ENCODE data around the gene PRMT1.
A peak's percentile ranks its signal among the peaks of the same experiment; 100 is the strongest.

Gene PRMT1

DNA sequence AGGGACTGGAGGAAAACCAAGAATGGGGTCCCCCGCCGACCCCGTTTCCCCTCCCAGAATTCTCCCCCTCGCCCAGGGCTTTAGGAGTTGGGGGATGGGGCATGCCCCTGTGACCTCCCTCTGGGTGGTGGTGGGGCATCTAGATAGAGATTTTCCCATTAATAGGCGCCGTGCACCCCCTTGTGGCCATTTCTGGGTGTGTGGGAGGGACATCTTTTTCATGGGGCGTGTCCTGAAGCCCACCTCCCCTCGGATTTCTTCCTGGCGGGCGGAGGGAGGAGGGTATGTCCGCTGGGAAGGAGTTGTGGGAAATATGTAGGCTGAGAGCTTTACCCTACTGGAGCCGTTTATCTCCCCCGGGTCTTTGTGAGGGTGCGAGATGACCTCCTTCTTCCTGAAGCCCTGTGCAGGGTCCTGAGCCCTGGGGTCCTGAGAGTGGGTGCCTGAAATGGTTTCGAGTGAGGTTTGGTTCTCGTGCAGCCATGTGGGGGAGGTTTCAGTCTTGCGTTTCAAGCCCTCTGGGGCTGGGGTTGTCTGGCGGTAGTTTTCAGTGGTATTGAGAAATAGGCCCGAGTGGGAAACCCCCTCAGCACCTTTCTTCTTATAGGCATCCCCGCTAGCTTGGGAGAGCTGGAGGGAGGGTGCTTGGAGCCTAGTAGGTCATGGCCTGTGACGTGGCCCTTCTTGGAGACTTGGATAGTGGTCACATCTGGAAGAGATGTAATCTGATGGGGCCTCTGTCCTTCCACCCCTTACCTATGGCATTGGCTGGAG, 1.0 kb downstream of the PRMT1 start:
- peak overlapping the region; percentile 100 for H3K18ac ChIP-seq (ENCODE audit: low read length)
- no peaks in the 10 kb centered on the region for H3K9me3 ChIP-seq (replicated peaks in 1 of 2; ENCODE audit: control insufficient read depth in 2 of 2, insufficient read depth in 1 of 2, low read depth in 1 of 2, low read length in 2 of 2)
- peak overlapping the region; percentile 81 for H2AFZ ChIP-seq (ENCODE audit: low read length)
- peaks cover 18 to 42% of the 10 kb centered on the region in 2 donors for H3K36me3 ChIP-seq (replicated peaks in 1 of 2; ENCODE audit: control insufficient read depth in 2 of 2, insufficient read depth in 2 of 2, low read length in 2 of 2)
- H4K91ac ChIP-seq (ENCODE audit: low read depth, low read length, poor library complexity): no peak overlapping the region
- peak overlapping the region; percentile 99 for H2BK5ac ChIP-seq (ENCODE audit: low read length)
- no peak overlapping the region for H2BK15ac ChIP-seq (ENCODE audit: low read length)
- H3K4me2 ChIP-seq (ENCODE audit: insufficient read depth, low read length, poor library complexity, severe bottlenecking): peak overlapping the region; percentile 60
- no peaks in the 10 kb centered on the region for H3K27me3 ChIP-seq (ENCODE audit: control insufficient read depth in 3 of 3, insufficient read depth in 3 of 3, low read depth in 1 of 3, low read length in 3 of 3)
- peak overlapping the region; percentile 98 to 99 for H3K4me3 ChIP-seq (ENCODE audit: low read length in 2 of 2)
- H3K4me1 ChIP-seq (ENCODE audit: control insufficient read depth in 2 of 2, insufficient read depth in 1 of 2, low read depth in 1 of 2, low read length in 2 of 2): peaks cover 17 to 21% of the 10 kb centered on the region in 2 donors
- H3K79me1 ChIP-seq (ENCODE audit: low read depth, low read length): peaks cover 13% of the 10 kb centered on the region
- H3K9ac ChIP-seq (ENCODE audit: low read depth, low read length, poor library complexity): peak overlapping the region; percentile 76
- H4K8ac ChIP-seq (ENCODE audit: low read depth, low read length): no peak overlapping the region
- H2BK12ac ChIP-seq (ENCODE audit: low read length): no peak overlapping the region
- peak overlapping the region; percentile 100 for H2AK5ac ChIP-seq (ENCODE audit: low read depth, low read length)
- WGBS, 2 donors (ENCODE audit: extremely low coverage in 2 of 2, insufficient read length in 2 of 2, insufficient replicate concordance in 1 of 2): no CpG with 5 or more reads among the region's 21 CpGs
- peak; percentile 93 for DNase-seq (ENCODE audit: low spot score)
- peak overlapping the region; percentile 99 for H3K4ac ChIP-seq (ENCODE audit: low read length)
- peak overlapping the region; percentile 87 for H2BK120ac ChIP-seq (ENCODE audit: low read depth, low read length)
- peak overlapping the region; percentile 97 for H3K27ac ChIP-seq (replicated peaks; ENCODE audit: low read length)
- H3K14ac ChIP-seq (ENCODE audit: low read length): no peak overlapping the region
- H3K23ac ChIP-seq (ENCODE audit: low read depth, low read length, poor library complexity): no peak overlapping the region

DNA sequence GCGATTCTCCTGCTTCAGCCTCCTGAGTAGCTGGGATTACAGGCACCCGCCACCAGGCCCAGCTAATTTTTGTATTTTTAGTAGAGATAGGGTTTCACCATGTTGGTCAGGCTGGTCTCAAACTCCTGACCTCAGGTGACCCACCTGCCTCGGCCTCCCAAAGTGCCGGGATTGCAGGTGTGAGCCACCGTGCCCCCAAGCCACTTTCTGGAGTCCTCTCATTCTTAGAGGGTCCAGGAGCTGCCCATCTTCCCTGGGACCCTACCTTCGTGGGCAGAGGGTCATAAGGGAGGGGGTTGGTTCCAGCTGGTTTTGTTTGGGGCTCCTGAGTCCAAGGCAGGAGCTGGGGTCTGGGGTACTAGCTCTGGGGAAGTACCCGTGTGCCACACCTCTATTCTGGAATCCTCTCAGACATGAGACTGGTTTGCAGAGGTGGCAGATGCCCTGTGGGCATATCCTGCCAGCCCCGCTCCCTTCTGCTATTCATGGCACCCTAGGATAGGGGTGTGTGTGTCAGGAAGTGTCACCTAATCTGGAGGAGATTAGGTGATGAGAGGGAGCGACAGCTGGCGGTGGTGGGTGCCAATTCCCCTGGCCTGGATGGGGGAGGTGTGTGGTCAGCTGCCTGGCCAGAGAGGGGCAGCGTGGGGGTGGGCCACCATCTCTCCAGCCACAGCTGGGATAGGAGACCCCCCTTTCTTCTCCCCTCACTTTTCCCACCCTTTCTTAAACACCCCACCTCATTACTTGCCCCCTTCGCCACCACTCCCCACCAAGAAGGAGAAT, 2.1 kb downstream of the PRMT1 start:
- H2BK5ac ChIP-seq (ENCODE audit: low read length): no peak overlapping the region
- no peak overlapping the region for H3K14ac ChIP-seq (ENCODE audit: low read length)
- H4K91ac ChIP-seq (ENCODE audit: low read depth, low read length, poor library complexity): no peak overlapping the region
- H3K4me2 ChIP-seq (ENCODE audit: insufficient read depth, low read length, poor library complexity, severe bottlenecking): peak overlapping the region; percentile 76
- H3K4me3 ChIP-seq (ENCODE audit: low read length in 2 of 2): peak overlapping the region in 1 of 2 donors; percentile 21
- peak overlapping the region; percentile 81 for H3K27ac ChIP-seq (replicated peaks; ENCODE audit: low read length)
- peak overlapping the region; percentile 89 for H2AK5ac ChIP-seq (ENCODE audit: low read depth, low read length)
- no peak overlapping the region for H4K8ac ChIP-seq (ENCODE audit: low read depth, low read length)
- no peak overlapping the region for H2AFZ ChIP-seq (ENCODE audit: low read length)
- H3K4me1 ChIP-seq (ENCODE audit: control insufficient read depth in 2 of 2, insufficient read depth in 1 of 2, low read depth in 1 of 2, low read length in 2 of 2): peaks cover 17 to 21% of the 10 kb centered on the region in 2 donors
- peaks cover 24 to 46% of the 10 kb centered on the region in 2 donors for H3K36me3 ChIP-seq (replicated peaks in 1 of 2; ENCODE audit: control insufficient read depth in 2 of 2, insufficient read depth in 2 of 2, low read length in 2 of 2)
- no peak overlapping the region for H3K4ac ChIP-seq (ENCODE audit: low read length)
- no peaks in the 10 kb centered on the region for H3K27me3 ChIP-seq (ENCODE audit: control insufficient read depth in 3 of 3, insufficient read depth in 3 of 3, low read depth in 1 of 3, low read length in 3 of 3)
- H2BK12ac ChIP-seq (ENCODE audit: low read length): no peak overlapping the region
- H2BK120ac ChIP-seq (ENCODE audit: low read depth, low read length): no peak overlapping the region
- peak overlapping the region; percentile 44 for H3K18ac ChIP-seq (ENCODE audit: low read length)
- H3K23ac ChIP-seq (ENCODE audit: low read depth, low read length, poor library complexity): no peak overlapping the region
- peaks cover 19% of the 10 kb centered on the region for H3K79me1 ChIP-seq (ENCODE audit: low read depth, low read length)
- no peaks in the 10 kb centered on the region for H3K9me3 ChIP-seq (replicated peaks in 1 of 2; ENCODE audit: control insufficient read depth in 2 of 2, insufficient read depth in 1 of 2, low read depth in 1 of 2, low read length in 2 of 2)
- peak overlapping the region; percentile 30 for H3K9ac ChIP-seq (ENCODE audit: low read depth, low read length, poor library complexity)
- WGBS, 2 donors (ENCODE audit: extremely low coverage in 2 of 2, insufficient read length in 2 of 2, insufficient replicate concordance in 1 of 2): no CpG with 5 or more reads among the region's 12 CpGs
- H2BK15ac ChIP-seq (ENCODE audit: low read length): no peak overlapping the region
- DNase-seq (ENCODE audit: low spot score): no peak

GRCh38 chr19:49679771-49680413, 2.8 kb downstream of the PRMT1 start:
- peaks cover 17 to 21% of the 10 kb centered on the region in 2 donors for H3K4me1 ChIP-seq (ENCODE audit: control insufficient read depth in 2 of 2, insufficient read depth in 1 of 2, low read depth in 1 of 2, low read length in 2 of 2)
- H2BK120ac ChIP-seq (ENCODE audit: low read depth, low read length): no peak overlapping the region
- no peak overlapping the region for H2BK12ac ChIP-seq (ENCODE audit: low read length)
- peak overlapping the region; percentile 45 for H2BK15ac ChIP-seq (ENCODE audit: low read length)
- H3K4me3 ChIP-seq (ENCODE audit: low read length in 2 of 2): peak overlapping the region in 1 of 2 donors; percentile 16
- no peak overlapping the region for H4K91ac ChIP-seq (ENCODE audit: low read depth, low read length, poor library complexity)
- peak overlapping the region; percentile 72 for H3K9ac ChIP-seq (ENCODE audit: low read depth, low read length, poor library complexity)
- H3K36me3 ChIP-seq (replicated peaks in 1 of 2; ENCODE audit: control insufficient read depth in 2 of 2, insufficient read depth in 2 of 2, low read length in 2 of 2): peaks cover 30 to 53% of the 10 kb centered on the region in 2 donors
- H3K79me1 ChIP-seq (ENCODE audit: low read depth, low read length): peaks cover 21% of the 10 kb centered on the region
- H3K9me3 ChIP-seq (replicated peaks in 1 of 2; ENCODE audit: control insufficient read depth in 2 of 2, insufficient read depth in 1 of 2, low read depth in 1 of 2, low read length in 2 of 2): no peaks in the 10 kb centered on the region
- no peak overlapping the region for H3K14ac ChIP-seq (ENCODE audit: low read length)
- peak overlapping the region; percentile 76 for H3K4me2 ChIP-seq (ENCODE audit: insufficient read depth, low read length, poor library complexity, severe bottlenecking)
- peak overlapping the region; percentile 92 for H3K18ac ChIP-seq (ENCODE audit: low read length)
- peak overlapping the region; percentile 81 for H3K27ac ChIP-seq (replicated peaks; ENCODE audit: low read length)
- H2BK5ac ChIP-seq (ENCODE audit: low read length): peak overlapping the region; percentile 84
- no peaks in the 10 kb centered on the region for H3K27me3 ChIP-seq (ENCODE audit: control insufficient read depth in 3 of 3, insufficient read depth in 3 of 3, low read depth in 1 of 3, low read length in 3 of 3)
- no peak overlapping the region for H2AFZ ChIP-seq (ENCODE audit: low read length)
- peak overlapping the region; percentile 76 for H2AK5ac ChIP-seq (ENCODE audit: low read depth, low read length)
- no peak overlapping the region for H4K8ac ChIP-seq (ENCODE audit: low read depth, low read length)
- no peak overlapping the region for H3K4ac ChIP-seq (ENCODE audit: low read length)
- WGBS, 2 donors (ENCODE audit: extremely low coverage in 2 of 2, insufficient read length in 2 of 2, insufficient replicate concordance in 1 of 2): no CpG with 5 or more reads among the region's 10 CpGs
- peak overlapping the region; percentile 80 for H3K23ac ChIP-seq (ENCODE audit: low read depth, low read length, poor library complexity)
- no peak for DNase-seq (ENCODE audit: low spot score)

All from neuronal stem cell (in vitro differentiated cells).